Renal cortical epithelial cell (primary cell): ENCODE results near the gene SCAPER. TPM values are rescaled to one million over a fixed set of nuclear protein-coding genes. Genes with fewer than 3 reads are reported as not detected.

Experiments used
- DNase-seq: peaks from one replicate; pipeline ENCODE4 v3.0.0-alpha.2; 2011; ENCODE audit warnings: low read depth
- total RNA-seq: library from RNA; depleted of rRNA; stranded (reverse); fragments of >200 nt; gene quantifications from 2 replicates; pipeline ENCODE4 v1.2.3, GENCODE V29; 2014

SCAPER gene
- total RNA-seq, 1 donor from 2014 or later, result 11.7 TPM

DNA sequence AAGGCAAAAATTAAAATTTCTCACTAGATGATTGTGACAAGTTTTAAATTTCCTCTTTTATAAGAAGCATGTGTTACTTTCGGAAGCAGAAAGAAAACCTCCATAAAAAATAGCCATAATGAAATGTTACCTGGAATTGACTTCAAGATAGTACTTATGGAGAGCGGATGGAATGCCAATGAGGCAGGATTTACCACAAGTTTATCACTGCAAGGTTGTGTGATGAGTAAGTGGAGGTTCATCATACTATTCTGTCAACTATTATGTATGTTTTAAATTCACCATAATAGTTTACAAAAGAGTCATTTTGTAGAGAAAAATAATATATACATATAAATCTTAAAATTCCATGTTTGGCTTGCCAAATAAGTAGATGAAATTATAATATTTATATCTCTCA lies 230.3 kb downstream of the SCAPER start:
- peak; percentile 33 for DNase-seq

DNA sequence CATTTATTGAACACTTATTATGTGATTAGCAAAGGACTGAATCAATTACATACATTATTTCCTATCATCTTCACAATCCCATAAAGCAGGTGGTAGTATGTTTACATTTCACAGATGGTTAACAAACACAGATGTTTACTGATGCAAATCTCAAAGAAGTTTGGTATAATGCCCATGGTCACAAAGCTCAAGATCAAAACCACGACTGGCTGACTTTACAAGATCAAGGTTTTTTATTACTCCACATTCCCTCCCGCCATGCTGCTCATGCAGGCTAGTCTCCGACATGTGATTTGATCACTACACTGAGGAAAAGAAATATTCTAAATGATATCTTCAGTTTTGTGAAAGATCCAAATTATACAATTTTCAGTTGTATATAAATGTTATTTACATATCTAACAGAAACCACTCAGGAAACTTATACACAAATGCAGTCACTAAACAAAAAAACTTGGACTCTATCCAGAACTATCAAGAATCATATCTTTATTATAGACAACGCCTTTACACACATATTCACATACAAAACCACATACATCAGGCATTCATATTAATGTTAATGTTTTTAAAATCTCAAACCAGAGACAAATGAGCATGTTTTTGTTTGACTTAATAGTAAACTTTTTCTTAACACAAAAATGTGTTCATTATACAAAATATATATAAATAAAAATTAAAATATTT lies 235.5 kb downstream of the SCAPER start:
- DNase-seq, result no peak

DNA sequence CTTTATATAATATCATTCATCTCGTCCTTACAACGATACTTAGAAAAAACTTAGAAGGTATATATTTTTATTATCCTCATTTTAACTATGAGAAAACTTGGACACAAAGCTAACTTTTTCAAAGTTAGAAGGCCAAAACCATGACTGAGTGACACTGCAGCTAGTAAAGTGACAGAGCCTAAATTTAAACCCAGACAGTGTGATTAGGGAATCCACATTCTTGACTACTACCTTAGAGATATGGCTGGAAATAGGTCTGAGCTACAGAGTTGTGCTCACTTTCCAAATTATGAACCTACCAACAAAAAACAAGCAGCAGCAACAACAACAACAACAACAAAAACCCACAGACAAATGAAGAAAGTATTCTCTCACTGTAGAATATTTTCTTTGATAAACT lies 236.2 kb downstream of the SCAPER start:
- DNase-seq, result no peak

DNA sequence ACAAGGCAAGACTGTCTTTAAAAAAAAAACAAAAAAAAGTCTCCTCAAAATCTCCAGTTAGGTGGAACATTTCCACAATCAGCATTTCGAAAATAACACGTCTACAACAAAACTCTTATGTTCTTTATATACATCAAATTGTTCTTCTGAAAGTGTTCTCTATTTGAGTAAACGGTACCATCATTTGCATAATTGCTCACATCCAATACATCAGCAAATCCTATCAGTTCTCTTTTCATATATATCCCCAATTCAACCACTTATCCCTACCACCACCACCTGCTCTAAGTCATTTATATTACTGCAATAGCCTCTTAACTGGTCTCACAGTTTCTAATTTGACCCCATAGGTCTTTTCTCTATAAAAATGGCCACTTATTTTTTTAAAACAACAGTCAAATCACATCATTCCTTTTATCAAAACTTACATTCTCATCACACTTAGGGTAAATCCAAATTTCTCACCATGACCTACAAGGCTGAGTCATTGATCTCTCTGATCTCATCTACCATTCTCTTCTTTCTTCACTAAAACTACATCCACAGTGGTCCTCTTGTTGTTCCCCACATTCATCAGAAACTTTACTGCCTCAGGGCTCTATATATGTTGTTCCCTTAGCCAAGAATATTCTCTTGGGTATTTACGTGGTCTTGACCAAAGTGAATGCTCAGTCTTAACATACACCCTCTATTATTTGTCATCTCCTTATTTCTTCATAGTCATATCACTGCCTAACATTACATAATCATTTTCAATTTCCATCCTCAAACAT lies 237.0 kb downstream of the SCAPER start:
- DNase-seq, result no peak

DNA sequence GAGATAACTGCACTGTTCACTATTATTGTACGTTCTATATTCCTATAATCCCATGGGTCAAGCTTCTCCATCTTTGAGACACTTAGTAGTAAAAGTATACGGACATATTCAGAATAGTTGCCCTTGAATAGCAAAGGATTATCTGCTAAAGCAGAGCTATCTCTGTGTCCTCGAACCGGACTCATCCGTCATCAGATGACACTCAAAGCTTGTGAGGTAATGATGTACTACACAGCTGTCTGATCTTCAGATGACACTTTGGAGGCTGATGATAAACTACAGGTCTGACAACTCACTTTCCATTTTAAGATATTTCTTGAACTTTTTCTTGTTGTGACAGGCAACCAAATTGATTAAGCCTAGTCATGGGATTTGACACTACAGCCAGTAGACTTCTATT lies 240.2 kb downstream of the SCAPER start:
- DNase-seq, result no peak

DNA sequence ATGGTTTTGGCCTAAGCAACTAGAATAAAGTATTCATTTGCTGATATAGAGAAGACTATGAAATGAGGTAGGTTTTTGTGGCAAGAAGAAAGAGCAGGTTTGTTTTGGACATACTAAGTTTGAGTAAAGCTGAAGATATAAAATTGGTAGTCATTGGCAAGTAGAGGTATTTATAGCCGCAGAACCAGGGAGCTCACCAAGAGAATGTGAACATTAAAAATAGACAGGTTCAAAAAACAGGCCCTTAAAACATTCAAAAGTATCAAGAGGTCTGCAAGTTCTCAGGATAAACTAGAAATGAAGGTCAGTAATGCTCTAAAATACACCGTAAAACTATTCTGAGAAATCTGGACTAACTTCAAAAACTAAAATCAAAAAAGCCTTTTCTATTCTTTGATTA lies 240.7 kb downstream of the SCAPER start:
- no peak for DNase-seq

DNA sequence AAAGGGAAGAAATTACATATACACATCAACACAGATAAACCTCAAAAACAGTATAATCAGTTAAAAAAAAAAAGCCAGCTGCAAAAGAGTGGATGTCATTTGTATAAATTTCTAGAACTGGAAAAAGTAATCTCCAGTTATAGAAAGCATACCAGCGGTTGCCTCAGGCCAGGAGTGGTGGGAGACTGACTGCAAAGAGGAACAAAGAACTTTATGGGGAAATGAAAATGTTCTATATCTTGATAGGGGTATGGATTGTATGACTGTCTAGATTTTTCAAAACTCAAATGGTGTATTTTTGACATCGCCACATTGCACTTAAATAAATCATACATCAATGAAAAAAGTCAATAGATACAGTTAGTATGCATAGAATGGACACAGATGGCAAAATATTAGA lies 241.6 kb downstream of the SCAPER start:
- DNase-seq, result no peak

DNA sequence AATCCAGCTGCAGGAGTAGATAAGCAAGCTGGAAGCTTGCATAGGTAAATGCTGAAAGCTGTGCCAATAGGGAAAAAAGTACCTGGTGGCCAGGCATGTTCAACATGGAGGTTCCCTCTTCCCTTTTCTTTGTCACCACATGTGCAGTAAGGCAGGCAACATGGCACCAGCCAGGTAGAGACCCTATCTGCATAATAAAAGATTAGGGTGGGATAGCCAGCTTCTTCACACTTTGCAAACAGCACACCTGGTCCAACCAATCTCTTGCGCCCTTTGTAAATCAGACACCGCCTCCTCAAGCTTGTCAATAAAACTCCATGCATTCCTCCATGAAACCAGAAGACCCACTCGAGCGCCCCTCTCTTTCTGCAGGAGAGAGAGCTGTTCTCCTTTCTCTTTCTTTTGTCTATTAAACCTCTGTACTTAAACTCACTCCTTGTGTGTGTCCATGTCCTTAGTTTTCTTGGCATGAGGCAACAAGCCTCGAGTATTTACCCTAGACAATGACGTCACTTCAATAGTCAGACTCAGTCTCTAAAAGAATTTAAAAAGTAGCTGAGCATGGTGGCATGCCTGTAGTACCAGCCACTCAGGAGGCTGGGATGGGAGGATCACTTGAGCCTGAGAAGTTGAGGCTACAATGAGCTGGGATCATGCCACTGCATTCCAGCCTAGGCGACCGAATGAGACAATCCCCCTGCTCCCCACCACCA lies 256.3 kb downstream of the SCAPER start:
- DNase-seq, result no peak

DNA sequence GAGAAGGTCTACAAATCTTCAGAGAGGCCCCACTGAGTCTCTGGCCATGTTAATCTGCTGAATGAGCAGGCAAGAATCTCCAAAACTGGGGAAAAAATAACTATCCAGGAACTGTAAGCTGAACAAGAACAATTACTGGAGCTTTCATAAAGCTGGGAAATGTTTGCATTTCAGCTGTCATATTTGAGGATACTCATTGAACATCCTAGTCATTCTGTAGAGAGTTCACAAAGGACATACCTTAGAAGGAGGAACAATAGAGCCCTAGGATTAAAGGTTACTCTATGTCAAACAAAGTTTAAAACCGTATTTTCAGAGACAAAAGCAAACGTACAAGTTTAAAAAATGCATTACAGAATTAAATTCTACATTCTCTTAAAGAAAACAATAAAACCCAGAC lies 257.5 kb downstream of the SCAPER start:
- no peak for DNase-seq

DNA sequence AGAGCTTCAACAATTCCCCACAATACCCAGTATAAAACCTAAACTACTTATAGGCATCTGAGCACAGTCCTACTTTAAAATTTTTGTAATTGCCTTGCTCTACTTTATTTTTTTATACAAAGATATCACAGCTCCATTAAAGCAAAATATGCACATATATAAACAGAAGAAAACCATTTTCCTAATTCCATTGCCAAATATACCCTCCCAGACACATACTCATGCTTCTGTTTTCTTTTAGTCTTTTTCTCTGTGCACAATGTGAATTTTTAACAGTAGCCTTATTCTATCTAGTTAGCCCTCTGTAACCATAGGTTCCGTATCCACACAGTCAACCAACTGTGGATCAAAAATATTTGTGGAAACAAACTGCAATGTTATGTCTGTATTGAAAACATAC lies 260.5 kb downstream of the SCAPER start:
- DNase-seq, result no peak

DNA sequence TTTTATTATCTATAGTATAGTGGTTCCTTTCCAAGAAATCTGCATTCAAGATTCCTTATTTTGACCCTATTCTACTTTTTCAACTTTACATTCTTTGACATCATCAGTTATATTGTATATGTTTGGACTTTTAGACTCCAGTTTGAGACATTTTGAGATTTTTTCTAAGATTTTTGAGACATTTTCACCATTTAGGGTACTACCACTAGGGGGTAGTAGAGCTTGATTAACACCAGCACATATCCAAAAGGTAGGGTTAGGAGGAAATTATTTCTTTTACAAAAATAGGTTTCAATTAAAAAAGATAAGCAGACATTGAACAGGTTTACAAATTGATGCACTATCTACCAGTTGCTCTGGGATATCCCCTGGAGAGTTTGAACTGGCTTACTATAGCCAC lies 262.5 kb downstream of the SCAPER start:
- DNase-seq, result no peak

DNA sequence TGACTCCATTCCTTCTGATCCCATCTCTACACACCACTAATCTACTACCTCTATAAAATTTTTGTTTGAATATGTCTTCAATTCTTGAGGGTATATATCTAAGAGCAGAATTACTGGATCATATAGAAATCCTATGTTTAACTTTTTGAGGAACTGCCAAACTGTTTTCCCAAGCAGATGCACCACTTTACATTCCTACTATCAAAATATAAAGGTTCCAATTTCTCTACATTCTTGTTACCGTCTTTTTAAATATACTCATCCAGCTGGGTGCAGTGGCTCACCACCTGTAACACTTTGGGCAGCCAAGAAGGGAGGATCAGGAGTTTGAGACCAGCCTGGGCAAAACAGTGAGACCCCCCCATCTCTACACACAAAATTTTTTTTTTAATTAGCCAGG lies 268.0 kb downstream of the SCAPER start:
- DNase-seq, result no peak

DNA sequence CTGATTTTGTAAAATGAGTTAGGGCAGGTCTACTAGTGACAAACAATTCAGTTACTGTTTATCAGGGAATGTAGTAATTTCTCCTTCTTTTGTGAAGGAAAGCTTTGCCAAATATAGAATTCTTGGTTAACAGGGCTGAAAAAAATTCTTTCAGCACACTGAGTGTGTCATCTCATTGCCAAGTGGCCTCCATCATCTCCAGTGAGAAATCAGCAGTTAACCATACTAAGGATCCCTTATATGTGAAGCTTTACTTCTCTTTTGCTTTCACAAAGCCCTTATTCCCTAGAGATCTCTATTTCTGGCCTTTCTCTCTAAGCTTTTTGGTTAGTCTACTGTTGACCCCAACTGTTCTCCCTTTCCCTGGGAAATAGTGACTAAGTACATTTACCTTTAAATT lies 269.1 kb downstream of the SCAPER start:
- DNase-seq, result peak; percentile 6

DNA sequence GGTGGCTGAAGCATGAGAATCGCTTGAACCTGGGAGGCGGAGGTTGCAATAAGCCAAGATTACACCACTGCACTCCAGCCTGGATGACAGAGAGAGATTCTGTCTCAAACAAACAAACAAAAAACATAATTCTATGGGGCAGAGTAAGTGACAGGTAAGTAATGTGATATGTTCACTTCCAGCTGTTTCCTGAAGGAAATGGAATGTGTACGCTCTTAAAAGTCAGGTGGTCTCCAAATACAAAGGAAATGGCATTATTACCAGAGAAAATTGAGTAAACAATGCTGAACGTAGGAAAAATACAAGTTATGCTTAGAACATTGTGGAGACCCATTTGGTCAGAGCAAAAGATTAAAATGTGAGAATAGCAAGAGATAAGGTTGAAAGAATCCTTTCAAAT lies 278.5 kb downstream of the SCAPER start:
- no peak for DNase-seq

DNA sequence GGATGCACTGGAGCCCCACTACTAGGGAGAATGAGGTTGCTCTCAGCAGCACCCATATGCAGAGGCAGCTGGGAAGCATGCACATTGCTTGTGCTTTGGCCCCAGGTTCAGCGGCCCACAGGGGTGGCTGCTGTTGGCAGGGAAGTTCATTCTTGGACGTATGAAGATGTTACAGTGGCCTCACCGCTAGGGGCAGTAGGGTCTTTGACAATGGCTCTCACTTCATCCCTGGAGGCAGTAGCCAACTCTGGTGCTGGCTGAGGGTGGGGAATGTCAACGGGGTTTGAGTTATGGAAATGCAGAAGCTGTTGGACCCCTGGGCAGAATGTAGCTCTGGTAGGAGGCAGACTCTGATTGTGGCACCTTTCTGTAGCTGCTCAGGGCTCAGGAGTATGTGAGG lies 279.9 kb downstream of the SCAPER start:
- no peak for DNase-seq

DNA sequence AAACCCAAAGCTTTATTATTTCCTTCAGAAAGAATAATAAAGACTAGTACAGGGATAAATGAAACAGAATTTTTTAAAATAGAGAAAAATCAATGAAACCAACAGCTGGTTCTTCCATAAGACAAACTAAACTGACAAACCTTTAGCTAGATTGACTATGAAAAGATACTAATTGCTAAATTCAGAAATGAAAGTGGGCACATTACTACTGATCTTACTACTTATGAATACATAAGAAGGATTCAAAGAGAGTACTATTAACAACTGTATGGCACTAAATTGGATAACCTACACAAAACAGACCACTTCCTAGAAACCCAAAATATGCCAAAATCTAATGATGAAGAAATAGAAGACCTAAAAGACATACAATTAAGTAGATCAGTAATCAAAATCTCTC lies 290.4 kb downstream of the SCAPER start:
- DNase-seq, result no peak

DNA sequence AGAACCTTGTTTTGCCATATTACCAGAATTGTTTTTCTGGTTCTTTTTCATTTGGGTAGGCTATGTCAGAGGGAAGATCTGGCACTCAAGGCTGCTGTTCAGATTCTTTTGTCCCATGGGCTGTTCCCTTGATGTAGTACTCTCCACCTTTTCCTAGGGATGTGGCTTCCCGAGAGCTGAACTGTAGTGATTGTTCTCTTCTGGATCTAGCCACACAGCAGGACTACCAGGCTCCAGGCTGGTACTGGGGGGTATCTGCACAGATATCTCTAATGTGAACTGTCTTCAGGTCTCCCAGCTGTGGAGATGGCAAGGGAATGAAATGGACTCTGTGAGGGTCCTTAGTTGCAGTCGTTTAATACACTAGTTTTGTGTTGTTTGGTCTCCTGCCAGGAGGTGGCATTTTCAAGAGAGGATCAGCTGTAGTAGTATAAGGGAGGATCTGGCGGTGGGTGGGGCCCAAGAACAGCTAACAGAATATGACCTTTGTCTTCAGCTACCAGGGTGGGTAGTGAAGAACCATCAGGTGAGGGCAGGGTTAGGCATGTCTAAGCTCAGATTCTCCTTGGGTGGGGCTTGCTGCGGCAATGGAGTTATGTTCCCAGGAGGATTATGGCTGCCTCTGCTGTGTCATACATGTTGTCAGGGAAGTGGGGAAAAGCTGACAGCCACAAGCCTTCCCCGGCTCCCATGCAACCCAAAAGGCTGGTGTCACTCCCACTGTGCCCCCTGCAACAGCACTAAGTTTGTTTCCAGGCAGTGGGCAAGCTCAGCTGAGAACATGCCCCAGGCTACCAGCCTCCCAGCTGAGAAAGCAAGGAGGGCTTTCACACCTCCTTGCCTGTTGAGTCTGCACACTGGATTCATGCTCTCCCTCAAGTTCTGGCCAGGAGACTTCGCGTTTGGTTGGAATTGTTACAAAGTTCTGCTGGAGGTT lies 316.1 kb downstream of the SCAPER start:
- DNase-seq, result no peak

DNA sequence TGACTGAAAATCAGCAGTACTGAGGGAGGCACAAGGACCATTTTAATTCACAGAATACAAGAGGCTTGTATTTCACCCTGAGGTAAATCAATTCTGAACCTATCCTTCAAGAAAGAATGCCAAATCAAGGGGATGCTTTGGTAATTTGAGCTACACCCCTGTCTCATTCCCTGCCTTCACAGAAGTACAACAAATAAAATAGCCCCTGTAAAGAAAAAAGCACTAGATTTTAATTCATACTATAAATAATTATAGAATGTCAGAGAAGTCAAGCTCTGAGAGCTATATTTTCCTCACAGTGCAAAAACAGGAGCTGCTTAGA lies 319.6 kb downstream of the SCAPER start:
- DNase-seq, result no peak

DNA sequence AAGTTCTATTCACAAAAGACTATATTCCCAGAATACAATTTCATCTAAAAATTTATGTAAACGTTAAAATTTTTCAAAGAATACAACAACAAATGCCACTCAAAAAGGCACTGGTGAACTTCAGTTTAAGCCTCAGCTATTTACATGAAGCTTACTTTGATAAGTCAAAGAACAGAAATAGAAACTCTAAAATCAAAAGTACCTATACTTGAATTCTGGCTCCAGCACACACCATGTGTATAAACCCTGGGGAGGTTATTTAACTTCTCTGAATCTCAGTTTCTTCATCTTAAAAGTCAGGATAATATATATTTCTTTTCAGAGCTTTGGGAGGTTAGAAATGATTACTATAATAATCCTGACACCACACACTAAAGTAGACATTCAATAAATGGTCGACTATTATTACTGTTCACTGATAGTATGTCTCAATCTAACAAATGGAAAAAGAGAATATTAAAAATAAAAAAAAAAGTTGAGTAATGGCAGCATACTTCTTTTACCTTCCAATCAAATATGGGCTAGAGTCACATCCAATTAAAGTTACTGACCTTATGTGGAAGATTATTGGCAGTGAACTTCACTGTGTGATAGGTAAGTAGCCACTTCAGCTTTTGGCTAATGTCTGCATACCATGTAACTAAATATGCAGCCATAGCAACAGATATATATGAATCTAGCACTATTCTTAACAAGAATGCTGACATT lies 320.1 kb downstream of the SCAPER start:
- DNase-seq, result no peak

DNA sequence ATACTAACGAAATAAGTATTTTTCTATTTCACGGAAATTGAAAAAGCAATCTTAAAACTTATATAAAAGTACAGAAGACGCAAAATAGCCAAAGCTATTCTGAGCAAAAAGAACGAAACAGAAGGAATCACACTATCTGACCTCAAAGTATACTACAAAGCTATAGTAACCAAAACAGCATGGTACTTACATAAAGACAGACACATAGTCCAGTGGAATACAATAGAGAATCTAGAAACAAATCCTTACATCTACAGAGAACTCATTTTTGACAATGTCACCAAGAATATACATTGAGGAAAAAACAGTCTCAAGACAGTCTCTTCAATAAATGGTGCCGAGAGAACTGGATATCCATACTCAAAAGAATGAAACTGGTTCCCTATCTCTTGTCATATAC lies 322.6 kb downstream of the SCAPER start:
- DNase-seq, result no peak

DNA sequence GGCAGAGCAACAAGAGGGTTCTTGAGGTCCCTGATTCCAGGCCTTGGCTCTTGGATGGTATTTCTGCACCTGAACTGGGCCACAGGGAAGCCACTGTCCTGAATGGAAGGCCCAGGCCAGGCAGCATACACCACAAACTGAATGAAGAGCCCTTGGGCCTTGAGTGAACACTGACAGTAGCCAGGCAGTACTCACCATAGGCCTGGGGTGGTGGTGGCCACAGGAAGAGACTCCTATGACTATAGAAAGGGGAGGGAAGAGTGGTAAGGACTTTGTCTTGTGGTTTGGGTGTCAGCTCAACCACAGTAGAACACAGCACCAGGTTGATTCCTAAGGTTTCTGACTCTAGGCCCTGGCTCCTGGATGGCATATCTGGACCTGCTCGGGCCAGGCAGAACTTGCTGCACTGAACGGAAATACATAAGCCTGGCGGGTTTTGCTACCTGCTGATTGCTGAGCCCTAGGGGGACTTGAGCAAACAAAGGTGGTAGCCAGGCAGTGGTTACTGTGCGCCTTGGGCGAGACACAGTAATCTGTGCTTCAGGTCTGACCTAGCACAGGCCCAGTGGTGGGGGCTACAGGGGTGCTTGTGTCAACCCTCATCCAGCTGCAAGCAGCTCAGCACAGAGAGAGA lies 327.1 kb downstream of the SCAPER start:
- peak; percentile 4 for DNase-seq
